ENCODE results near the gene ANXA10. TPM values are rescaled to one million over a fixed set of nuclear protein-coding genes. Genes with fewer than 3 reads are reported as not detected.
A peak's percentile ranks its signal among the peaks of the same experiment; 100 is the strongest.

Gene ANXA10
- total RNA-seq (10 to 100 TPM in 3 of 6 donors, 1 to 10 TPM in 3; 6.2 to 17.1 (median 9.9) TPM), polyA plus RNA-seq (1 to 10 TPM; 2.5 to 3.5 TPM)

GRCh38 chr4:168092176-168092712 is at the start of gene ANXA10:
TSS of gene ANXA10 (plus strand) at chr4:168092537. CDS start at chr4:168092701, 164 bp downstream.
- TF ChIP-seq CTCF (IDR thresholded peaks at IDR 0.05), result no peak
- H3K9me3 ChIP-seq, result no peaks in the 10 kb centered on the region
- no peak within 1 kb of the TSS for H3K27ac ChIP-seq
- intact Hi-C loops (cut with DNase I), result no loop called here
- ATAC-seq (peak; percentile 50 to 64 (median 54)), DNase-seq (no peak), FAIRE-seq (no peak)
- 16 to 24% methylated on average over 1 of the region's 1 CpG for WGBS, 2 donors
- H3K27me3 ChIP-seq, result peaks cover 0 to 3% (median 0%) of the 10 kb centered on the region in 4 donors
- no peaks in the 10 kb centered on the region for H3K4me1 ChIP-seq
- H3K4me3 ChIP-seq, result no peak within 1 kb of the TSS
- H3K36me3 ChIP-seq, result no peaks in the 10 kb centered on the region

GRCh38 chr4:168045354-168045753 is 47.0 kb upstream of the ANXA10 start:
- no peak for DNase-seq
- ATAC-seq, result no peak
- H3K4me3 ChIP-seq, result no peak overlapping the region
- no peaks in the 10 kb centered on the region for H3K27me3 ChIP-seq
- H3K36me3 ChIP-seq, result no peaks in the 10 kb centered on the region
- no peaks in the 10 kb centered on the region for H3K9me3 ChIP-seq
- H3K4me1 ChIP-seq, result no peaks in the 10 kb centered on the region
- FAIRE-seq, result no peak
- no peak for TF ChIP-seq CTCF (IDR thresholded peaks at IDR 0.05)
- intact Hi-C loops (cut with DNase I), result no loop called here
- no peak overlapping the region for H3K27ac ChIP-seq

- no peak for DNase-seq
- FAIRE-seq, result no peak
- H3K4me3 ChIP-seq, result no peak overlapping the region
- ATAC-seq, result no peak
- no peaks in the 10 kb centered on the region for H3K36me3 ChIP-seq
- intact Hi-C loops (cut with DNase I), result no loop called here
- H3K4me1 ChIP-seq, result no peaks in the 10 kb centered on the region
- TF ChIP-seq CTCF (IDR thresholded peaks at IDR 0.05), result no peak
- no peak overlapping the region for H3K27ac ChIP-seq
- no peaks in the 10 kb centered on the region for H3K9me3 ChIP-seq
- 48 to 59% methylated on average over 2 of the region's 2 CpGs for WGBS, 2 donors
- H3K27me3 ChIP-seq, result no peaks in the 10 kb centered on the region
Measured at GRCh38 chr4:168050002-168050401, 42.3 kb upstream of the ANXA10 start.

- FAIRE-seq, result no peak
Measured at GRCh38 chr4:168051526-168051925, 40.8 kb upstream of the ANXA10 start.

More at GRCh38 chr4:168051526-168051925, 40.8 kb upstream of the ANXA10 start:
- Histone ChIP-seq H3K4me3 (no peak overlapping the region), H3K27me3 (no peaks in the 10 kb centered on the region), H3K27ac (no peak overlapping the region), H3K9me3 (no peaks in the 10 kb centered on the region), H3K4me1 (no peaks in the 10 kb centered on the region), H3K36me3 (no peaks in the 10 kb centered on the region)
- no peak for ATAC-seq
- intact Hi-C loops (cut with DNase I), result no loop called here
- TF ChIP-seq CTCF (IDR thresholded peaks at IDR 0.05), result no peak
- DNase-seq, result no peak

Data from pancreas (tissue), 10 donors.